CD14-positive monocyte (primary cell): ENCODE data around the gene KCNAB1. TPM values are rescaled to one million over a fixed set of nuclear protein-coding genes. Genes with fewer than 3 reads are reported as not detected.

Source experiments
- DNase-seq, 3 donors: peaks; one replicate each; pipeline ENCODE4 v3.0.0-alpha.2; 2011 to 2022
- H2AFZ ChIP-seq: 2 replicates; pipeline ENCODE4 v1.6.0; 2012; ENCODE audit warnings: mild to moderate bottlenecking, low read depth, low read length, inconsistent platforms; ENCODE audit not compliant: insufficient read depth, poor library complexity, severe bottlenecking
- H3K27ac ChIP-seq, 2 donors: 1 replicate in 1 of 2; 2 replicates in 1 of 2; pipeline ENCODE4 v1.5.1; 2012 to 2013; ENCODE audit warnings: low read length in 2 of 2, control low read depth in 1 of 2, inconsistent platforms in 1 of 2, low read depth in 1 of 2, mild to moderate bottlenecking in 1 of 2
- H3K27me3 ChIP-seq, 2 donors: one replicate each; pipeline versions ENCODE4 v1.6.0 to v1.6.1; 2011 to 2013; ENCODE audit warnings: low read length in 2 of 2; ENCODE audit not compliant: control insufficient read depth in 2 of 2, insufficient read depth in 2 of 2
- H3K36me3 ChIP-seq, 2 donors: replicated peaks in 1 of 2; 1 replicate in 1 of 2; 2 replicates in 1 of 2; pipeline versions ENCODE4 v1.5.1 to v1.6.1; 2012 to 2013; ENCODE audit warnings: low read length in 2 of 2, control low read depth in 1 of 2, inconsistent platforms in 1 of 2, mild to moderate bottlenecking in 1 of 2; ENCODE audit not compliant: insufficient read depth in 2 of 2, control insufficient read depth in 1 of 2
- H3K4me1 ChIP-seq, 2 donors: 1 replicate in 1 of 2; 2 replicates in 1 of 2; pipeline versions ENCODE4 v1.5.1 to v1.6.1; 2012 to 2013; ENCODE audit warnings: low read length in 2 of 2, control low read depth in 1 of 2, inconsistent platforms in 1 of 2, mild to moderate bottlenecking in 1 of 2, moderate library complexity in 1 of 2; ENCODE audit not compliant: insufficient read depth in 2 of 2, control insufficient read depth in 1 of 2
- H3K4me2 ChIP-seq: replicated peaks from 2 replicates; pipeline ENCODE3; 2012; ENCODE audit warnings: low read length, moderate library complexity, mild to moderate bottlenecking; ENCODE audit not compliant: poor library complexity, severe bottlenecking; ENCODE audit errors: extremely low read depth
- H3K4me3 ChIP-seq, 3 experiments: fragments of 200-600 bp in 1 of 3; sonication (generic) in 1 of 3; replicated peaks in 1 of 3; 1 replicate in 2 of 3; 2 replicates in 1 of 3; pipeline ENCODE4 v1.5.1; 2011 to 2013; ENCODE audit warnings: low read length in 3 of 3, mild to moderate bottlenecking in 3 of 3, control low read depth in 2 of 3, low read depth in 2 of 3, inconsistent platforms in 1 of 3, moderate library complexity in 1 of 3
- H3K79me2 ChIP-seq: 2 replicates; pipeline ENCODE4 v1.6.0; 2012; ENCODE audit warnings: mild to moderate bottlenecking, control low read depth, inconsistent platforms, low read length, moderate library complexity; ENCODE audit not compliant: insufficient read depth
- H3K9ac ChIP-seq: 2 replicates; pipeline ENCODE4 v1.6.0; 2017; ENCODE audit warnings: low read length, mild to moderate bottlenecking; ENCODE audit not compliant: insufficient read depth, poor library complexity, severe bottlenecking
- H3K9me3 ChIP-seq, 2 donors: replicated peaks in 1 of 2; 1 replicate in 1 of 2; 2 replicates in 1 of 2; pipeline versions ENCODE4 v1.5.1 to v1.6.1; 2012 to 2013; ENCODE audit warnings: low read length in 2 of 2, control low read depth in 1 of 2; ENCODE audit not compliant: control insufficient read depth in 1 of 2, insufficient read depth in 1 of 2
- H4K20me1 ChIP-seq: 2 replicates; pipeline ENCODE4 v1.6.0; 2012; ENCODE audit warnings: mild to moderate bottlenecking, low read length, control low read depth, moderate library complexity; ENCODE audit not compliant: insufficient read depth
- H3K27ac Mint-ChIP-seq, 7 donors: one replicate each; pipeline ENCODE4 v1.8.0; 2020; ENCODE audit warnings: mild to moderate bottlenecking in 7 of 7, mixed read lengths in 7 of 7, moderate library complexity in 6 of 7, inconsistent platforms in 2 of 7
- H3K27me3 Mint-ChIP-seq, 3 donors: one replicate each; pipeline ENCODE4 v1.8.0; 2021 to 2022; ENCODE audit warnings: low read depth in 3 of 3, mild to moderate bottlenecking in 3 of 3, mixed read lengths in 3 of 3, moderate library complexity in 3 of 3, inconsistent platforms in 1 of 3
- H3K36me3 Mint-ChIP-seq, 2 donors: one replicate each; pipeline ENCODE4 v1.8.0; 2020; ENCODE audit warnings: mixed read lengths in 2 of 2, inconsistent platforms in 1 of 2, mild to moderate bottlenecking in 1 of 2
- H3K4me1 Mint-ChIP-seq: one replicate; pipeline ENCODE4 v1.8.0; 2020; ENCODE audit warnings: mild to moderate bottlenecking, mixed read lengths
- H3K4me3 Mint-ChIP-seq, 2 donors: one replicate each; pipeline ENCODE4 v1.8.0; 2020; ENCODE audit warnings: mild to moderate bottlenecking in 2 of 2, mixed read lengths in 2 of 2, moderate library complexity in 1 of 2
- H3K9me3 Mint-ChIP-seq, 7 donors: one replicate each; pipeline ENCODE4 v1.8.0; 2020 to 2022; ENCODE audit warnings: mixed read lengths in 7 of 7, mild to moderate bottlenecking in 6 of 7, moderate library complexity in 6 of 7, inconsistent platforms in 2 of 7
- WGBS: methylation state at CpG from one replicate; pipeline ENCODE4 v1.1.5; 2013; ENCODE audit warnings: missing lambda C conversion rate; ENCODE audit not compliant: insufficient coverage; 5-methylcytosine and 5-hydroxymethylcytosine counted together
- intact Hi-C, 2 donors: fragments of 100-400 bp; cut with micrococcal nuclease; formaldehyde crosslinking; loops; one replicate each; pipeline versions ENCODE4 v1.15.0 to v1.15.1; 2023
- polyA plus RNA-seq, 3 donors: library from polyadenylated mRNA; depleted of rRNA in 1 of 3; unstranded in 2 of 3; stranded (reverse) in 1 of 3; fragments of 300-500 nt in 2 of 3; fragments of >200 nt in 1 of 3; fragmentation: Illumina TruSeq in 2 of 3; gene quantifications; 1 replicate in 2 of 3; 2 replicates in 1 of 3; pipeline ENCODE4 v1.2.3, GENCODE V29; 2012 to 2021
- TF ChIP-seq, protein P1 (sequence below): fragments of 200-600 bp; IDR thresholded peaks from one replicate; pipeline ENCODE4 v1.8.0; 2022; ENCODE audit warnings: antibody characterized with exemption, mild to moderate bottlenecking

The KCNAB1 gene
- polyA plus RNA-seq, 3 donors, result 0.08 to 0.14 TPM; not detected in 1

DNA sequence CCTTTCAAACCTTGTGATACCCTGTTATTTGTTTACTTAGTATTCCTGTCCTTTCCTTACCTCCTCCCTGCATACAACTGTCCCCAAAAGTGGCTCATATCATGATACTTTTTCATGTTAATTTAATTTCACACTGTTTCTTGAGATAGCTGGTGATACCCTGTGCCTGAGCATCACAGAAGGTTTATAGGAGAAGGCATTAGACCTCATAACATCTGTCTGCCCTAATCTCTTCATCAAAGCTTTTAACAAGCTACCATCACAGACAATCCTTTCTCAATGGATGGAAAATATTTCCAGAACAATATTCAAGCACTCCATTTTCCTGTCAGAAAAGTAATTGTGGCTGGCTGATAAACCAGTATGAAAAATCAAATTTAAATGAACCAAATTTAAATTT lies 353.0 kb downstream of the KCNAB1 start:
- Histone ChIP-seq H2AFZ (no peak overlapping the region), H3K4me3 (no peak overlapping the region), H3K27me3 (no peaks in the 10 kb centered on the region), H3K9ac (no peak overlapping the region), H3K27ac (no peak overlapping the region), H3K4me2 (no peak overlapping the region), H3K79me2 (no peaks in the 10 kb centered on the region), H4K20me1 (no peaks in the 10 kb centered on the region), H3K4me1 (no peaks in the 10 kb centered on the region), H3K36me3 (no peaks in the 10 kb centered on the region), H3K9me3 (no peaks in the 10 kb centered on the region)
- intact Hi-C loops, result no loop called here
- H3K27ac Mint-ChIP-seq, result no peak overlapping the region
- peaks cover 2% of the 10 kb centered on the region for H3K4me1 Mint-ChIP-seq
- no peak for DNase-seq
- H3K4me3 Mint-ChIP-seq, result no peak overlapping the region
- TF ChIP-seq, protein P1, sequence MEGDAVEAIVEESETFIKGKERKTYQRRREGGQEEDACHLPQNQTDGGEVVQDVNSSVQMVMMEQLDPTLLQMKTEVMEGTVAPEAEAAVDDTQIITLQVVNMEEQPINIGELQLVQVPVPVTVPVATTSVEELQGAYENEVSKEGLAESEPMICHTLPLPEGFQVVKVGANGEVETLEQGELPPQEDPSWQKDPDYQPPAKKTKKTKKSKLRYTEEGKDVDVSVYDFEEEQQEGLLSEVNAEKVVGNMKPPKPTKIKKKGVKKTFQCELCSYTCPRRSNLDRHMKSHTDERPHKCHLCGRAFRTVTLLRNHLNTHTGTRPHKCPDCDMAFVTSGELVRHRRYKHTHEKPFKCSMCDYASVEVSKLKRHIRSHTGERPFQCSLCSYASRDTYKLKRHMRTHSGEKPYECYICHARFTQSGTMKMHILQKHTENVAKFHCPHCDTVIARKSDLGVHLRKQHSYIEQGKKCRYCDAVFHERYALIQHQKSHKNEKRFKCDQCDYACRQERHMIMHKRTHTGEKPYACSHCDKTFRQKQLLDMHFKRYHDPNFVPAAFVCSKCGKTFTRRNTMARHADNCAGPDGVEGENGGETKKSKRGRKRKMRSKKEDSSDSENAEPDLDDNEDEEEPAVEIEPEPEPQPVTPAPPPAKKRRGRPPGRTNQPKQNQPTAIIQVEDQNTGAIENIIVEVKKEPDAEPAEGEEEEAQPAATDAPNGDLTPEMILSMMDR, result no peak
- peaks cover 6 to 7% (median 6%) of the 10 kb centered on the region in 3 donors for H3K27me3 Mint-ChIP-seq
- no peaks in the 10 kb centered on the region for H3K36me3 Mint-ChIP-seq
- H3K9me3 Mint-ChIP-seq, result no peaks in the 10 kb centered on the region

DNA sequence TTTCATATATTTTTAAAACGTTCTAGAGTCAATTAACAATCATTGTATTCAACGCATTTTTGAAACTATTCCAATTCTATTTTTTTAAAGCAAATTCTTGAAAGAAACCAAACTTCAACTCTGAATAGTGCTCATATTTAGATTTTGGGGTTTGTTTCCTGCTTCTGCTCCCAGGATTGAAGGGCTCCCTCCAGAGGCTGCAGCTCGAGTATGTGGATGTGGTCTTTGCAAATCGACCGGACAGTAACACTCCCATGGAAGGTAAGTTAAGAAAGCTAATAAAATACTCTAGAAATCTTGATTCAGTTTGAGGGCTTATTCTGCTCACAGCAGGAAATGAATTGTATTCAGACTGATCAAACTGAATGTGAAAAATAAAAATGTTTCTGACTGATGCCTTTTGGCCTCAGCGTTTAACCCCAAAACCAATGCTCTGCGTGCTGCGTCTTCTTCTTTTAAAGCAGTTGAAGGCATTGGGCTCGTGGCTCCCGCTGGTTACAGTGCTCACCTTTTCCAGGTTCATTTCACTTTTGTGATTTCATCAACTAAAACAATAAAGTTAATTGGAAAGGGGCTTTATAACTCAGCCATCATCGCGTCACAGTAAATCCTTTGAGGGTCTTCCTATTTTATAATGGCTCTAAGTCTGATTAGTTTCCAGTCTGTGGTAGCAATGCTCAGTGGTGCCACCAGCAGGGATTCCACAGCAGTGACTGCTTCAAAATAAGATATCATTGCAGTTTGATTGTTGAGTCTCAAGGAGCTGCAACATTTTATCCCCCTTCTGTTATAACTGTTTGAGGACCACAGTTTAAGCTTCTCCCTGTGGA lies 354.4 kb downstream of the KCNAB1 start:
- Histone ChIP-seq H3K4me3 (no peak overlapping the region), H4K20me1 (no peaks in the 10 kb centered on the region), H3K36me3 (no peaks in the 10 kb centered on the region), H3K27me3 (no peaks in the 10 kb centered on the region), H3K4me1 (no peaks in the 10 kb centered on the region), H3K9ac (no peak overlapping the region), H3K27ac (no peak overlapping the region), H3K4me2 (no peak overlapping the region), H3K79me2 (no peaks in the 10 kb centered on the region), H3K9me3 (no peaks in the 10 kb centered on the region), H2AFZ (no peak overlapping the region)
- 72% methylated on average over 3 of the region's 12 CpGs for WGBS
- intact Hi-C loops, result no loop called here
- Mint-ChIP-seq H3K9me3 (no peaks in the 10 kb centered on the region), H3K27ac (no peak overlapping the region), H3K4me3 (no peak overlapping the region), H3K27me3 (peaks cover 5 to 6% (median 6%) of the 10 kb centered on the region in 3 donors), H3K36me3 (no peaks in the 10 kb centered on the region), H3K4me1 (peaks cover 2% of the 10 kb centered on the region)
- DNase-seq, result no peak
- TF ChIP-seq, protein P1, result peak; percentile 49
